GM12878 (cell line): Measurements from ENCODE around the gene PYGM. TPM values are rescaled to one million over a fixed set of nuclear protein-coding genes. Genes with fewer than 3 reads are reported as not detected.

Experiments
- ATAC-seq: fragments of 200-7000 bp; cut with Tn5 transposase; 3 replicates; pipeline ENCODE4 v1.9.1; 2020; ENCODE audit warnings: mild to moderate bottlenecking, moderate library complexity
- BruUV-seq: library from RNA; stranded (reverse); fragments of 400-500 nt; replicated peaks from 2 replicates; lab custom pipeline; 2021; lab: Mats Ljungman, UMichigan
- CTCF ChIA-PET: fragments of 300-600 bp; sonication (Branson Sonifier 250); formaldehyde crosslinking; extraction: SDS; loops from one replicate; lab custom pipeline; 2021; ENCODE audit warnings: inconsistent platforms; lab: Yijun Ruan, JAX
- POLR2A ChIA-PET: fragments of 350-600 bp; formaldehyde crosslinking; extraction: SDS; loops from one replicate; lab custom pipeline; 2021; ENCODE audit warnings: inconsistent platforms; lab: Charles Lee
- RAD21 ChIA-PET: fragments of 300-600 bp; sonication (Branson Sonifier 250); formaldehyde crosslinking; loops from one replicate; lab custom pipeline; 2023; ENCODE audit warnings: antibody characterized with exemption; ENCODE audit not compliant: unreplicated experiment; lab: Charles Lee
- SMC1A ChIA-PET: fragments of 300-600 bp; sonication (Branson Sonifier 250); formaldehyde crosslinking; loops from one replicate; lab custom pipeline; 2023; ENCODE audit not compliant: unreplicated experiment, uncharacterized antibody; lab: Charles Lee
- DNase-seq: peaks from one replicate; pipeline ENCODE4 v3.0.0-alpha.2; 2011; ENCODE audit warnings: low read depth, low spot score
- FAIRE-seq: peaks from 3 replicates; lab custom pipeline; 2011; peaks lifted over from hg19 to GRCh38; lab: Jason Lieb, UNC
- H2AFZ ChIP-seq: 2 replicates; pipeline ENCODE4 v1.6.0; 2011; ENCODE audit warnings: low read depth, low read length, control low read depth; ENCODE audit not compliant: control insufficient read depth
- H3K27ac ChIP-seq: 2 replicates; pipeline ENCODE4 v1.5.1; 2011; ENCODE audit warnings: control low read depth; ENCODE audit not compliant: control insufficient read depth, insufficient read depth
- H3K27me3 ChIP-seq, 2 experiments: replicated peaks in 1 of 2; 2 replicates each; pipeline versions ENCODE4 v1.6.0 to v1.6.1; 2011; ENCODE audit warnings: low read length in 1 of 2; ENCODE audit not compliant: control insufficient read depth in 2 of 2, insufficient read depth in 2 of 2
- H3K36me3 ChIP-seq, 2 experiments: 2 replicates each; pipeline ENCODE4 v1.5.1; 2011; ENCODE audit warnings: low read length in 1 of 2; ENCODE audit not compliant: control insufficient read depth in 2 of 2, insufficient read depth in 2 of 2
- H3K4me1 ChIP-seq: 2 replicates; pipeline ENCODE4 v1.6.1; 2011; ENCODE audit warnings: mild to moderate bottlenecking, low read length, moderate library complexity, mixed read lengths; ENCODE audit not compliant: control insufficient read depth, insufficient read depth
- H3K4me2 ChIP-seq: 2 replicates; pipeline ENCODE4 v1.6.0; 2011; ENCODE audit warnings: control low read depth; ENCODE audit not compliant: control insufficient read depth, insufficient read depth
- H3K4me3 ChIP-seq: fragments of 200-600 bp; sonication (generic); 2 replicates; pipeline ENCODE4 v1.5.1; 2016
- H3K79me2 ChIP-seq: 2 replicates; pipeline ENCODE4 v1.6.0; 2011; ENCODE audit warnings: low read length; ENCODE audit not compliant: control insufficient read depth, insufficient read depth
- H3K9ac ChIP-seq: 2 replicates; pipeline ENCODE4 v1.8.0; 2011; ENCODE audit warnings: low read length, control low read depth, mixed read lengths; ENCODE audit not compliant: control insufficient read depth, insufficient read depth
- H3K9me3 ChIP-seq: replicated peaks from 3 replicates; pipeline ENCODE4 v1.5.1; 2011; ENCODE audit warnings: mild to moderate bottlenecking, low read length; ENCODE audit not compliant: control insufficient read depth, insufficient read depth
- H4K20me1 ChIP-seq: 2 replicates; pipeline ENCODE4 v1.6.0; 2011; ENCODE audit not compliant: control insufficient read depth, insufficient read depth
- PKNOX1 ChIP-seq: fragments of 450-650 bp; IDR thresholded peaks from 2 replicates; pipeline ENCODE4 v1.6.1; 2016; ENCODE audit warnings: mild to moderate bottlenecking
- STAT1 ChIP-seq: fragments of 450-650 bp; conservative IDR thresholded peaks from 2 replicates; pipeline ENCODE4 v1.6.1; 2014; ENCODE audit warnings: antibody characterized with exemption, mild to moderate bottlenecking
- whole genome bisulfite sequencing: methylation state at CpG from one replicate; pipeline ENCODE4 v1.1.6; 2016; ENCODE audit warnings: low lambda C conversion rate; ENCODE audit not compliant: insufficient replicate concordance, insufficient coverage; ENCODE audit errors: missing lambda C conversion rate; 5-methylcytosine and 5-hydroxymethylcytosine counted together
- in situ Hi-C: fragments of 300-500 bp; cut with MboI; formaldehyde crosslinking; loops from 9 replicates; pipeline ENCODE4 v1.14.3; 2018; ENCODE audit warnings: mixed read lengths
- intact Hi-C: fragments of 100-400 bp; cut with micrococcal nuclease; formaldehyde crosslinking; loops from one replicate; pipeline ENCODE4 v1.14.2; 2022; ENCODE audit not compliant: unreplicated experiment
- polyA plus RNA-seq, 11 experiments: library from polyadenylated mRNA; depleted of rRNA in 4 of 11; unstranded in 6 of 11; stranded (reverse) in 5 of 11; fragments of >200 nt; fragmentation: Nextera tagmentation in 4 of 11; fragmentation: Illumina TruSeq in 1 of 11; extraction: Ambion mirVana in 4 of 11; extraction: Trizol in 1 of 11; gene quantifications; 1 replicate in 1 of 11; 2 replicates in 10 of 11; pipeline versions ENCODE4 v1.2.1 to v1.2.3, GENCODE V29; 2011 to 2016; ENCODE audit warnings: inconsistent platforms in 2 of 11, missing spikeins in 2 of 11, low read depth in 1 of 11
- total RNA-seq, 4 experiments: library from RNA; depleted of rRNA in 3 of 4; stranded (reverse); fragments of >200 nt in 3 of 4; fragmentation: Illumina TruSeq in 1 of 4; extraction: Trizol in 1 of 4; gene quantifications; 2 replicates each; pipeline versions ENCODE4 v1.2.1 to v1.2.3, GENCODE V29; 2013 to 2021

PYGM gene
- total and polyA plus RNA-seq, 10 of the 15 experiments (the other 5 are each of a cell fraction or from before 2014, with no cell fraction given): 0.04 to 3.7 (median 0.27) TPM; not detected in 1

DNA sequence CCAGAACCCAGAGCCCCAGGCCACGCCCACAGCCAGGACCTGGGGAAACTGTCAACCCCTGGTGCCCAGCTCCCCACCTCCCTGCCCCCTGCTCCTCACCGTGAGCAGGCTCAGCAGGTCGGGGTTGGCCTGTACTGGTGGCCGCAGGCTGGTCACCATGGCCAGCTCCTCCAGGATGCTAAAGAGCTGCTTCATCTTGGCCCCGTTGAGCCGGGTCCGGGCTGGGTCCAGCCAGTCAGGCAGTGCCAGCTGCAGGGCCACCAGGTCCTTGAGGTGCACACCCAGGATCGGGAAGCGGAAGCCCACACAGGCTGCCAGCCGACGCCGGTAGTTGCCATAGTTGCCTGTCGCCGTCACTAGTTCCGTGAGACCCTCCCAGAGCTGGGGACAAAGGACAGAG is 23.1 kb downstream of the PYGM start:
- no TSS peak for BruUV-seq
- intact Hi-C loops (no loop called here), in situ Hi-C loops (loop anchor here (5.0 kb wide), 1 partner anchor 49 kb away; no protein-coding TSS in a partner anchor)
- 71% methylated on average over 15 of the region's 15 CpGs for WGBS
- no peak overlapping the region for H3K4me2 ChIP-seq
- ChIA-PET SMC1A (interaction anchor here (3.5 kb wide), 1 partner anchor 86 kb away, joined by 10 read pairs; no protein-coding TSS in a partner anchor), POLR2A (interaction anchor here (1.0 kb wide), 1 partner anchor 35 kb away, joined by 3 read pairs; no protein-coding TSS in a partner anchor), CTCF (interaction anchor here (0.9 to 9.7 kb wide), 4 partner anchors 32 to 420 kb away, joined by 3 to 86 read pairs (median 6); no protein-coding TSS in a partner anchor), RAD21 (interaction anchor here (1.2 to 1.6 kb wide), 2 partner anchors 48 kb away, joined by 4 to 5 read pairs; no protein-coding TSS in a partner anchor)
- no peak overlapping the region for H3K27ac ChIP-seq
- no peaks in the 10 kb centered on the region for H4K20me1 ChIP-seq
- H3K9me3 ChIP-seq: no peaks in the 10 kb centered on the region
- no peaks in the 10 kb centered on the region for H3K79me2 ChIP-seq
- DNase-seq: no peak
- no peak for ATAC-seq
- H3K4me1 ChIP-seq: no peaks in the 10 kb centered on the region
- H3K27me3 ChIP-seq: no peaks in the 10 kb centered on the region; a peak in 1 of 4 replicates
- no peak for FAIRE-seq
- H3K9ac ChIP-seq: no peak overlapping the region
- TF ChIP-seq STAT1: no peak
- H3K36me3 ChIP-seq: no peaks in the 10 kb centered on the region
- no peak overlapping the region for H2AFZ ChIP-seq
- no peak overlapping the region for H3K4me3 ChIP-seq

DNA sequence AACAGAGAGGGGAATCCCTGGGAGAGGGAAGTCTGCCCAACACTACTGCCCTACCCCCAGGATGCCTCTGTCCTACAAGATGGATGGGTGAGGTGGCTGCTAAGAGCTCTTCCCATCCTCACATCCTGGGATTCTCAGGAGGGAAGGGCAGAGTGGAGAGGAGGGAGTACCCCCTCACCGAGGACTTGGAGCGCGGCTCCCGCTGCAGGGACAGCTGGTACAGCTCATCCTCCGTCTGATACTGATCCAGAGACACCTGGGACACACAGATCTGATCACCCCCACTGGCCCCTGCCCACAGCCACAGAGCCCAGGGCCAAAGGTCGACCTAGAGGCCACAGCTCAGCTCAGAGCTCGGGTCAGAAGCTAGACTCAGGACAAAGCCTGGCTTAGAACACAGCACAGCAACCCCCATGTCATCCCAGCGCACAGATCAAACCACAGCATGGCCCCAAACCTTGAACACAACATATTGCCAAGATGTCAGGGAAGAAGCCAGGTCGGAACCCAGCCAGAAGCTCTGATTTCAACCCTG is 24.0 kb downstream of the PYGM start:
- no peak for TF ChIP-seq PKNOX1
- ChIA-PET CTCF (interaction anchor here (0.6 to 9.7 kb wide), 9 partner anchors 8 to 419 kb away, joined by 3 to 86 read pairs (median 3); partner anchors contain the start of gene RASGRP2), SMC1A (interaction anchor here (1.2 to 3.5 kb wide), 2 partner anchors 47 to 85 kb away, joined by 5 to 10 read pairs; no protein-coding TSS in a partner anchor), RAD21 (interaction anchor here (1.6 kb wide), 1 partner anchor 47 kb away, joined by 5 read pairs; no protein-coding TSS in a partner anchor), POLR2A (interaction anchor here (1.0 kb wide), 1 partner anchor 36 kb away, joined by 3 read pairs; no protein-coding TSS in a partner anchor)
- BruUV-seq: no TSS peak
- in situ Hi-C loops: loop anchor here (5.0 kb wide), 1 partner anchor 48 kb away; no protein-coding TSS in a partner anchor
- ATAC-seq (no peak), FAIRE-seq (no peak), DNase-seq (no peak)
- Histone ChIP-seq H3K9me3 (no peaks in the 10 kb centered on the region), H3K27me3 (no peaks in the 10 kb centered on the region), H3K27ac (no peak overlapping the region), H3K4me1 (no peaks in the 10 kb centered on the region), H3K4me3 (no peak overlapping the region), H3K4me2 (no peak overlapping the region), H3K36me3 (no peaks in the 10 kb centered on the region), H4K20me1 (no peaks in the 10 kb centered on the region), H3K9ac (no peak overlapping the region), H3K79me2 (no peaks in the 10 kb centered on the region), H2AFZ (no peak overlapping the region)
- intact Hi-C loops: no loop called here
- WGBS: 40% methylated on average over 9 of the region's 9 CpGs
